UCSD-AML1 (cell line): ENCODE measurements around the gene IZUMO1.
"Not testable (repeated sequence)": the region's sequence is repeated elsewhere in the genome, so short reads cannot be mapped to it uniquely, and the experiment has no call there.

Experiments used
- DNase-seq: peaks from one replicate; lab custom pipeline; 2025; ENCODE audit not compliant: unreplicated experiment; lab: John Stamatoyannopoulos, UW

Gene IZUMO1

DNA sequence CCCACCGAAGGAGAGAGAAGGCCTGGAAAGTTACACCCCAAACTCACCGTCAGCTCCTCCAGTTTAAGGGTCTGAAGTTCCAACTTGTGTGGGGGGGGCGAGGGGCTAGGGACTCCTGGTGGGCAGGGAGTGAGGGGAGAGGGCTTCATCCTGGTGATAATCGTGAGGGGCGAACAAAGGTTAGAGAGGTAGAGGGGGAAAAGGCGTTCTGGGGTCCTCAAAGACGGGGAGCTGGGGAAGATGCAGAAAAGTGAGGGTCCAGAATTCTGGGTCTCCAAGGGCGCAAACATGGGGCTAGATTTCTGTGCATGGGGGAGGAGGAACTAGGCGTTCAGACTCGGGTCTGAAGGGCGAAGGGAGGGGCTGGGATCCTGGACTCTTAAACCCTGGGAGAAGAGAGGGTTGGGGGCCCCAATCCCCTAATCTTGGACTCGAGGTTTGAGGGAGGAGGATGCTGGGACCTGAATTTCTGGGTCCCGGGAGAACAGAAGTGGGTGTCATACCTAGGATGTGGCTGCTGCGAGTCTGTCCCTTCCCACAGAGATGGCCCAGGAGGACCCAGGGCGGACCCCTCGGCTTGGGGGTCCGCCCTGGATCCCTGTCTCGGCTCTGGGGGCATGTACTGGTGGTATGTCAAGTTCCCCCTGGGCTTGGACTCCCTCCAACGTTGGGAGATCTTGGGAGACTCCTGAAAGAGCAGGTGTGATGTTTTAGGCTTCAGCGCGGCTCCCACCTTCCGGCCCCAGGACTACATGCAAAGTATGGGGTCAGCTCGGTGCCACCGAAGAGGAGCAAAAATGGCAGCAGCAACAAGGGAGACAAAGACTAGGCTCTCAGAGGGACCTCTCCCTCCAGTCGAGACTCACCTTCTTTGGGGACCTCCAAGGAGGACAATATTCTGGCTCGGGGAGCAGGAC is 31.7 kb downstream of the IZUMO1 start:
- no peak for DNase-seq

DNA sequence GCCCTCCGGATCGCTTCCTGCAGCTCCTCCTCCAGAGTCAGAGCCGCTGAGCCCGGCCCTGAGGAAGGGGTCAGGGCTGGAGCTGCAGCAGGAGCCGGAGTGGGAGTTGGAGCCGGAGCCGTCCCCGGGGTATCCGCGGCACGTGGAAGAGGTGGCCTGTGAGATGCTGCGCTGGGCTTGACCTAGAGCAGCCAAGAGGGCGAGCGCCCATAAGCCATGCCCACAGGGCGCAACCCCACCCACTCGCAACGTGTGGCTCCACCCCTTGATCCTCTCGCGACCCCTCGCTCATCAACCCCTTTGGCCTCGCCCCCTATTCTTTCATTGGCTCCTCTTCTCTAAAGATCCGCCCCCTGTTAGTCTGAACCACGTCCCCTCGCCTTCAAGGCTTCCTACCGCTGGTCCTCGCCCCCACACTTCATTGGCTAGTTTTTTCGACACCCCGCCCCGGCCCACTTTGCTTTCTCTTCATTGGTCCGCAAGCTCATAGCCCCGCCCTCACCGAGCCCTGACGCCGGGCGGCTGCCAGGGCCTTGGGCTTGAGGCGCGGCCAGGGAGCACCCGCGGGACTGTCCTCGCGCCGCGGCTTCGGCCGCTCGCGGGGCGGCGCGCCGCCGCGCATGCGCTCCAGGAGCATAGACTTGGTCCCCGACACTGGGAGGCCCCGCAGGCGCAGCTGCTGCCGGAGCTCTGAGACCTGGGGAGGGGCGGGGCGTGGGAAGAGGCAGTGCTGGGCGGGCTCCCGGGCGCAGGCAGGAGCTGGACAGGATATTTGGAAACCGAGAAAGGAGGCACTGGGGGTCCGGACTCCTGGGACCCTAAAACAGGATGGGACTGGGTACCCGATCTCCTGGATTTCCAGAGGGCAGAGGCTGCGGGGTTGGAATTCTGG is 32.6 kb downstream of the IZUMO1 start:
- peak; percentile 100 for DNase-seq

GRCh38 chr19:48713041-48713863 is 33.5 kb downstream of the IZUMO1 start:
- DNase-seq: no peak

DNA sequence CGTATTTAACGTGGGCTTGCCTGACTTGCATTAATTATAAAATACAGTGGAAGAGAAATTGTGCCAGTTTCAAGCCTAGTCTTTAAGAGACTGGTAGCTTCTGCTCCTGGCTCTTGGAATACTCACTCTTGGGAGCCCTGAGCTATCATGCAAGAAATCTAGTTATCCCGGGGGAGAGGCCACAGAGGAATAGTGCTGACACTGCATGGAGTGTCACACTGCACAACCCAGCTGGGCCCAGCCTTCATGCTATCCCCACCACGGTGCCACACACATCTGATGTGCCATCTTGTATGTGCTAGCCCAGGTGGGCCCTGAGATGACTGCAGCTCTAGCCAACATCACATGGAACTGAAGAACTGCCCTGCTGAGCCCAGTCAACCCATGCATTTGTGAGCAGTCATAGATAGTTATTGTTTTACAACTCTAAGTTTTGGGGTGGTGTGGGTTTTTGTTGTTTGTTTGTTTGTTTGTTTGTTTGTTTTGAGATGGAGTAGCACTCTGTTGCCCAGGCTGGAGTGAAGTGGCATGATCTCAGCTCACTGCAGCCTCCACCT is 35.5 kb downstream of the IZUMO1 start:
- DNase-seq: no peak

DNA sequence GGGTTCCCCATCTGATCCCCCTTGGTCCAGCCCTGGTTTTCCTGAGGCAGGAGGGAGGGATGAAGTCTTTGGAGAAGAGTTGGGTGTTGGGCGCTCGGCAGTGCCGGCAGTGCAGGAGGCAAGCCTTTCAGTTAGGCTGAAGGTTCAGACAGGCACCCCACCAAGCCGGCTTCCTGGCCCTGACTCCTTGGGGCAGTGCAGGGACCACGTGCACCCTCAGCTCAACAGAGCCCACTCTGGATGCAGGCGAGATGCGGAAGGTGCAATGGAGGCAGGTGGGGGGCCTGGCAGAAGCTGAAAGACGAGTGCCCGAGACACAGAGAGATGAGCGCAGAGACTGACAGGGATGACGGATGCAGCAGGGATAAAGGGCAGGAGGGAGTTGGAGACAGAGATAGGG is 38.2 kb downstream of the IZUMO1 start:
- DNase-seq: no peak

- DNase-seq: no peak
Measured at GRCh38 chr19:48705431-48705830, 41.3 kb downstream of the IZUMO1 start.

DNA sequence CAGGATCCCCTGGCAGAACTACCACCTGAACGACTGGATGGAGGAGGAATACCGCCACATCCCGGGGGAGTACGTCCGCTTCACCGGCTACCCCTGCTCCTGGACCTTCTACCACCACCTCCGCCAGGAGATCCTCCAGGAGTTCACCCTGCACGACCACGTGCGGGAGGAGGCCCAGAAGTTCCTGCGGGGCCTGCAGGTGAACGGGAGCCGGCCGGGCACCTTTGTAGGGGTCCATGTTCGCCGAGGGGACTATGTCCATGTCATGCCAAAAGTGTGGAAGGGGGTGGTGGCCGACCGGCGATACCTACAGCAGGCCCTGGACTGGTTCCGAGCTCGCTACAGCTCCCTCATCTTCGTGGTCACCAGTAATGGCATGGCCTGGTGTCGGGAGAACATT is 43.4 kb downstream of the IZUMO1 start:
- DNase-seq: no peak

DNA sequence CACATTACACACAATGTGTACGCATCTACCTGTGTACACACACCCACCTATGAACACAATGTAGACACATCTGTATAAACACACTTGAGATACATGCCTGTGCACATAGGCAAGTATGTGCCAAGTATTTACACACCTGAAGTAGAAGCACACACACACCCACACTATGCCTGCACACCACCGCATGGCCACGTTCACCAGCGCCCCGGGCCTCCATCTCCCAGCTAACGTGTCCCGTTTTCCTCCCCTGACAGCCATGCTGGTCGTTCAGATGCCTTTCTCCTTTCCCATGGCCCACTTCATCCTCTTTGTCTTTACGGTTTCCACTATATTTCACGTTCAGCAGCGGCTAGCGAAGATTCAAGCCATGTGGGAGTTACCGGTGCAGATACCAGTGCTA is 44.0 kb downstream of the IZUMO1 start:
- DNase-seq: no peak

DNA sequence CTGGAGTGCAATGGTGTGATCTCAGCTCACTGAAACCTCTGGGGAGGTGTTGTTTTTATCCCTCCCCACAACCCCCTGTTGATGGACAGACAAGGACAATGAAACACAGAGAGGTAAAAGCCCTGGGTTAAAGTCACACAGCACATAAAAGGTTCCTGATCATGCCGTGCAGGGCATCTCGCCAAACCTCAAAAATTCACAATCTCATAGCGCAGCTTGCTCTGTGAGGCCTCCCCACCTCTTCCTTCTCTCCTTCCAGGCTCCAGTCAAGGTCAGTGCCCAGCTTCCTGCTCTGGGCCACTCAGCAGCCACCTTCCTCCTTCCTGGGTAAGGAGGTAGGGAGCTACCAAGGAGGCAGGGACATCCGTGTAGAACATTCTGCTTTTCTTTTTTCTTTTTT is 48.7 kb downstream of the IZUMO1 start:
- DNase-seq: peak; percentile 67

GRCh38 chr19:48696353-48697010 is 50.2 kb downstream of the IZUMO1 start:
- DNase-seq: no peak

DNA sequence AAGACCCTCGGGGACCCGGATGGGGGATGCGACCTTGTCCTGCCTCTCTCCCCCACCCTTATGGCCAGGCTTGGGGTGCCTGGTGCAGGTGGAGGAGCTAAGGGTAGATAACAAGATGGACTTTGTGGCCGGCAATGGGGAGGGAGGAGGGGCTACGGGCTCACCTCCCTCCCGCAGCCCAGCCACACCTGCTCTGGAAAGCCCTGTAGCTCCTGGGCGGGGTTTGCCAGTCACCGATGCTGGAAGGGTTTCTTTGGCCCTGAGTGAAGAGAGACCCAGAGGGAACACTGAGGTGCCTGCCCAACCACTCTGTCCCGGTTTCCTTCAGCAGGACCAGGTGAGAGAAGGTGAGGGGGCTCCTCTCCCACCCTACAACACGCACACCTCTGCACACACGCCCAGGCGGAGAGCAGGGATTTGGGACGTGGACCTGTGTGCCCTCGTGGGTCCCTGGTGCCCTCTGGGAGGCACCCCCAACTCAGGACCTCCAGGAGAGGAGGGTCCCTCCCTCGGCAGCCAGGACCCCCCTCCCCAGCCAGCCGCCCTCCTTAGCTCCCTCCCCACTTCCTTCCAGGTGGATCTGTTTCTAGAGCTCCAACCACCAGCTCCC is 50.9 kb downstream of the IZUMO1 start, which contains the start of gene FUT2:
FUT2 (plus strand) TSS at position 229 of the 610 bp plus-strand sequence. CDS start 6,986 bp downstream, outside the sequence.
- peak; percentile 24 for DNase-seq

DNA sequence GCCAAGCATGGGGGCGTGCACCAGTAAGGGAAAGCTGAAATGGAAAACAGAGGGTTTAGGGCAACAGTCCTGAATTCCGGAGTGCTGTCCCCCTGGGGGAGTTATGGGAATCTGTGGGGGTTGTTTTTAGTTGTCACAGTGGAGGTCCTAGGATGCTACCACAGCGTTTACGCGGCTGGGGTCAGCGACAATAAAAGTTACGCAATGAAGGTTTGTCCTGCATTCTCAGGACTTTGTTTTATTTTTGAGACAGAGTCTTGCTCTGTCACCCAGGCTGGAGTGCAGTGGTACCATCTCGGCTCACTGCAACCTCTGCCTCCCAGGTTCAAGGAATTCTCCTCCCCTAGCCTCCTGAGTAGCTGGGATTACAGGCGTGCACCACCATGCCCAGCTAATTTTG is 53.1 kb downstream of the IZUMO1 start:
- not testable (repeated sequence) for DNase-seq
